Type B pancreatic cell (in vitro differentiated cells): Measurements from ENCODE around the gene MDFIC. TPM values are rescaled to one million over a fixed set of nuclear protein-coding genes. Genes with fewer than 3 reads are reported as not detected.
A peak's percentile ranks its signal among the peaks of the same experiment; 100 is the strongest.

Source experiments
- DNase-seq: peaks from one replicate; pipeline ENCODE4 v3.0.0; 2021; ENCODE audit warnings: mixed read lengths; ENCODE audit not compliant: unreplicated experiment; ENCODE audit errors: extremely low spot score
- H3K27ac Mint-ChIP-seq: 2 replicates; pipeline ENCODE4 v1.8.0; 2021; ENCODE audit warnings: mild to moderate bottlenecking, mixed read lengths
- H3K27me3 Mint-ChIP-seq: 2 replicates; pipeline ENCODE4 v1.8.0; 2021; ENCODE audit warnings: mixed read lengths
- H3K36me3 Mint-ChIP-seq: 2 replicates; pipeline ENCODE4 v1.8.0; 2021; ENCODE audit warnings: mixed read lengths
- H3K4me1 Mint-ChIP-seq: one replicate; pipeline ENCODE4 v1.8.0; 2021; ENCODE audit warnings: mixed read lengths; ENCODE audit not compliant: unreplicated experiment
- H3K4me3 Mint-ChIP-seq: 2 replicates; pipeline ENCODE4 v1.8.0; 2021; ENCODE audit warnings: mild to moderate bottlenecking, mixed read lengths
- H3K9me3 Mint-ChIP-seq: 2 replicates; pipeline ENCODE4 v1.8.0; 2021; ENCODE audit warnings: mixed read lengths
- total RNA-seq: library from RNA; stranded (reverse); gene quantifications from 2 replicates; pipeline ENCODE4 v1.2.1, GENCODE V29; 2021; ENCODE audit warnings: low replicate concordance
- TF ChIP-seq, protein P1 (sequence below): fragments of 200-600 bp; sonication (generic); conservative IDR thresholded peaks from 2 replicates; pipeline ENCODE4 v1.5.0; 2021; ENCODE audit warnings: antibody characterized with exemption, mild to moderate bottlenecking

MDFIC gene
- total RNA-seq, 1 donor from 2014 or later = 20.2 TPM

DNA sequence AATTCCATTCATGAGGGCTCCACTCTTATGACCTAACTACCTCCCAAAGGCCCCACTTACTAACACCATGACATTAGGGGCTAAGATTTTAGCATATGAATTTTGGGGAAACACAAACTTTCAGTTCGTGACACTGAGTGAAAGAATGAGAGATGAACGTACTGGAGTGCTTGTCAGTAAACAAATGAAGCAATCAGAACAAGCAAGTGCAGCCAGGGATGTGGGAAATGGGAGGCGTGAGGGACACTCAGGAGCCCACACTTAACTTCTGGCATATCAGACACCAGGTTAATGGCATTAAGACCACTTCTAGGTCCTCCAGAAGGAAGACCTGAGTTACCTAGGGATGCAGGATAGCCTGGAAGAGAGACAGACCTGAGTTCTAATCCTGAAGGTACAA is 2.3 kb upstream of the MDFIC start:
- H3K27ac Mint-ChIP-seq = no peak overlapping the region

GRCh38 chr7:114921631-114922025 is 266 bp upstream of the MDFIC start:
- peak overlapping the region; percentile 35 for H3K27ac Mint-ChIP-seq
- no peaks in the 10 kb centered on the region for H3K27me3 Mint-ChIP-seq
- H3K4me3 Mint-ChIP-seq = peak overlapping the region; percentile 91
- H3K4me1 Mint-ChIP-seq = peaks cover 14% of the 10 kb centered on the region
- DNase-seq = no peak
- no peaks in the 10 kb centered on the region for H3K9me3 Mint-ChIP-seq
- TF ChIP-seq, protein P1, sequence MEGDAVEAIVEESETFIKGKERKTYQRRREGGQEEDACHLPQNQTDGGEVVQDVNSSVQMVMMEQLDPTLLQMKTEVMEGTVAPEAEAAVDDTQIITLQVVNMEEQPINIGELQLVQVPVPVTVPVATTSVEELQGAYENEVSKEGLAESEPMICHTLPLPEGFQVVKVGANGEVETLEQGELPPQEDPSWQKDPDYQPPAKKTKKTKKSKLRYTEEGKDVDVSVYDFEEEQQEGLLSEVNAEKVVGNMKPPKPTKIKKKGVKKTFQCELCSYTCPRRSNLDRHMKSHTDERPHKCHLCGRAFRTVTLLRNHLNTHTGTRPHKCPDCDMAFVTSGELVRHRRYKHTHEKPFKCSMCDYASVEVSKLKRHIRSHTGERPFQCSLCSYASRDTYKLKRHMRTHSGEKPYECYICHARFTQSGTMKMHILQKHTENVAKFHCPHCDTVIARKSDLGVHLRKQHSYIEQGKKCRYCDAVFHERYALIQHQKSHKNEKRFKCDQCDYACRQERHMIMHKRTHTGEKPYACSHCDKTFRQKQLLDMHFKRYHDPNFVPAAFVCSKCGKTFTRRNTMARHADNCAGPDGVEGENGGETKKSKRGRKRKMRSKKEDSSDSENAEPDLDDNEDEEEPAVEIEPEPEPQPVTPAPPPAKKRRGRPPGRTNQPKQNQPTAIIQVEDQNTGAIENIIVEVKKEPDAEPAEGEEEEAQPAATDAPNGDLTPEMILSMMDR = no peak
- peaks cover 5% of the 10 kb centered on the region for H3K36me3 Mint-ChIP-seq

More for the DNA sequence above, 2.3 kb upstream of the MDFIC start:
- H3K36me3 Mint-ChIP-seq = no peaks in the 10 kb centered on the region
- H3K27me3 Mint-ChIP-seq = no peaks in the 10 kb centered on the region
- DNase-seq = no peak
- H3K9me3 Mint-ChIP-seq = no peaks in the 10 kb centered on the region
- no peak overlapping the region for H3K4me3 Mint-ChIP-seq
- peaks cover 12% of the 10 kb centered on the region for H3K4me1 Mint-ChIP-seq
- TF ChIP-seq, protein P1 = no peak

GRCh38 chr7:114922652-114923402 is 933 bp downstream of the MDFIC start:
- peak overlapping the region; percentile 89 for H3K27ac Mint-ChIP-seq
- TF ChIP-seq, protein P1 = no peak
- H3K9me3 Mint-ChIP-seq = no peaks in the 10 kb centered on the region
- peaks cover 12% of the 10 kb centered on the region for H3K4me1 Mint-ChIP-seq
- H3K36me3 Mint-ChIP-seq = peaks cover 5% of the 10 kb centered on the region
- no peaks in the 10 kb centered on the region for H3K27me3 Mint-ChIP-seq
- H3K4me3 Mint-ChIP-seq = peak overlapping the region; percentile 92
- DNase-seq = peak; percentile 69

DNA sequence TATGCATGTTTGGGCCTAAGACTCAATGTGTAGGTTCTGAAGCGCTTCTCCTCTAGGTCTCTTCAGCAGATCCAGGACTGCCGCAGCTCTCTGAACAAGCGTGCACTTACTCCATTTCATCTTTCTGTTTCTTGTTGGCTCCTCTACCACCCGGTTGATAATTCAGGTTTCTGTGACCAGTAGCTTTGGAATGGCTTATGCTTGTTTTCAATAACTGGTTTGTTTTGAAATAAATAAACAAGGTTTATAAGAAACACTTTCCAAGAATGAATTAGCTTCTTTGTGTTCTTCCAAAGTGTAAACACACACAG is 1.5 kb downstream of the MDFIC start:
- H3K4me1 Mint-ChIP-seq = peaks cover 12% of the 10 kb centered on the region
- peak overlapping the region; percentile 92 for H3K4me3 Mint-ChIP-seq
- TF ChIP-seq, protein P1 = no peak
- no peak for DNase-seq
- H3K27ac Mint-ChIP-seq = peak overlapping the region; percentile 89
- peaks cover 5% of the 10 kb centered on the region for H3K36me3 Mint-ChIP-seq
- H3K27me3 Mint-ChIP-seq = no peaks in the 10 kb centered on the region
- no peaks in the 10 kb centered on the region for H3K9me3 Mint-ChIP-seq

GRCh38 chr7:114924038-114924712 is 2.3 kb downstream of the MDFIC start:
- TF ChIP-seq, protein P1 = no peak
- no peaks in the 10 kb centered on the region for H3K9me3 Mint-ChIP-seq

More at GRCh38 chr7:114924038-114924712, 2.3 kb downstream of the MDFIC start:
- no peak for DNase-seq
- peaks cover 5% of the 10 kb centered on the region for H3K36me3 Mint-ChIP-seq
- H3K27me3 Mint-ChIP-seq = no peaks in the 10 kb centered on the region
- peak overlapping the region; percentile 89 for H3K27ac Mint-ChIP-seq
- H3K4me3 Mint-ChIP-seq = peak overlapping the region; percentile 92
- peaks cover 12% of the 10 kb centered on the region for H3K4me1 Mint-ChIP-seq
